GM19099 (cell line): ENCODE measurements around the gene SEC11A.
A peak's percentile ranks its signal among the peaks of the same experiment; 100 is the strongest.

ENCODE experiments used
- POLR2A ChIP-seq: IDR thresholded peaks from 3 replicates; pipeline ENCODE4 v1.6.1; 2011; ENCODE audit warnings: low read depth; ENCODE audit not compliant: insufficient read length; ENCODE audit errors: extremely low read depth

SEC11A gene

DNA sequence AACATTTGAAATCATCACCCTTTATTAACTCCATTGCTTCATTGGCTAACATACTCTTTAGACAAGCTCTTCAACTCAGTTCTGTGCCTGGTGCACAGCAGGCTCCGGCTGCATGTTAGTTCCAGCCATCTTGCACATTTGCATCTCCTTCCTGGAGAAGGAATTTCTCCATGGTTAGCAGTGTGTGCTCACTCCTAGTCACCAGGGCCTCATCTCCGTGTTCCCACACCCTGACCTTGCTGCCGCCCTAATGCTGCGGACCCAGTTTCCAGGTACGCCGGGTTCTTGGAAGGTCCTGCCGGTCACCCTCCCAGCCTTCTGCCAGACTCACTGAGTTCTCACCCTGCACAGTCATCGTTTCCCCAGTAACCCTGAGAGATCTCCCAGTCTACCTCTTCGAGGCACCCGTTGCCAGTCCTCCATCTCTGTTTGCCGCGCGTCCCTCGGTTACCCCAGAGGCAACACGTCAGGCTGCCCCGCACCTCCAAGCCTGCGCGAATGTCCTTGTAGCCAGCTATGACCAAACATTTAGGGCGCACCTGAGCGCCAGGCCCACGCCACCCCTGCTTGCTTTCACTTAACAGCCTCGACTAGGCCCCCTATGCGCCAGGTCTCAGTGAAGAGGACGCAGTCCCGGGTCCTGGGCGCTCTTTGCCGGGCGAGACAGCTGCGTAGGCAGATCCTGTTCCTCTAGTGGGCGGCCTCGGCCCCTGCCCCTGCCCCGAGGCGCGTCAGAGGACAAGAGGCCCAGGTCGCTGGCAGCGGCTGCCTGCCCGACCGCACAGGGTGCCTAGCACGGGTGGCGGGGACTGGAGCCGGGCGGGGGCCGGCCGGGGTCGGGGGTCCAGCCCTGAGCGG, 31.7 kb upstream of the SEC11A start:
- peak; percentile 24 for TF ChIP-seq POLR2A

DNA sequence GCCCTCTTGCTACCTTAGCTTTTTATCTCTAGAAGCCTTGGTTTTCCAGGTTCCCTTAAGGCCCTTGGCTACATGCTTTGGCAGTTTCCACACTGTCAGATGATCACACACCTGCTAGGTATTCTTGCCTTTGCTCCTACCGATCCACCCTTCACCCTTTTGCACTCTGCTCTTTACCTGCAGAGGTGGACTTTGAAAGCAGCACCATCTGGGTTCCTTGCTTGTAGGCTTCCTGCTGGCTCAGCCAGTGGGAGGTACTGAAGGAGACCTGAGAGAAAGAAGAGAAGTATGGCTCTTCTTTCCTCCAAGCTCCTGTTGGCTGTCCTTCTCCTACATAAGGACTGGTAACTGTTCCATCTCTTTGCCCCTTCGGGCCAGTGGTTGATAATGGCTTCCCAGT, 25.2 kb upstream of the SEC11A start:
- no peak for TF ChIP-seq POLR2A

GRCh38 chr15:84740691-84741090, 24.8 kb upstream of the SEC11A start:
- TF ChIP-seq POLR2A = no peak

DNA sequence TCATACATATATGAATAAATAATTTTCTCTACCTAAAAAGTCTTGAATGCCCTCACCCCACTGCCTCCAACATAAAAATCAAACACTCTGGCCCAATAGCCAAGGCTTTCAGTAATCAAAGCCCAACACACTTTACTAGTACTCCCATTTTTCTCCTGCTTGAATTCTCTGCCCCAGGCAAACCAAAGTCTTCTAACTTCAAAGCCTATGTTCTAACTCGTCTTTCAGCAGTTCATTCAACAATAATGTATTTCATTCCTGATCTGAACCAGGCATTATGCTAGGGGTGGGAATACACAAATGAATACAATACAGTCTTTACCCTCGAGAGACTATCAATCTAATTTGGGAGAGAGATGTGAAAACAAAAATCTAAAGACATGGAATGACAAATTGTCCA, 21.1 kb upstream of the SEC11A start:
- TF ChIP-seq POLR2A = no peak

GRCh38 chr15:84736375-84736774, 20.4 kb upstream of the SEC11A start:
- TF ChIP-seq POLR2A = no peak

- peak; percentile 49 for TF ChIP-seq POLR2A
Observed at GRCh38 chr15:84734794-84735479, 19.0 kb upstream of the SEC11A start.

DNA sequence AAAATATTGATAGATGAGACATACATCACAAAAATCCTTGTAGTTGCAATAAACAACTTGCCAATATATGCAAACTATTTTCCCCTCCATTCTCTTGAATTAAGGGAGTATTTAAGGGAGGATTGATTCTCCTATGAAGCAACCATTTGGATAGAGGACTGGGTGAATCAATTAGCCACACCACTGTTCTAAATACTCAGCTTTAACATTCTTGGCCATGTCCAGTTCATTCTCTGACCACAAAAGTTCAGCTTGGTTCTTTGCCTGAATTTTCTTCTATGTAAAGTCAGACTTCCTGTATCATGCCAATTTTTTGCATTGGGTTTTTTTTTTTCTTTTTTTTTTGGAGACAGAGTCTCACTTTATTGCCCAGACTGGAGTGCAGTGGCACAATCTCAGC, 15.8 kb upstream of the SEC11A start:
- no peak for TF ChIP-seq POLR2A

GRCh38 chr15:84727429-84727828, 11.5 kb upstream of the SEC11A start:
- TF ChIP-seq POLR2A = no peak

GRCh38 chr15:84725001-84725491, 9.1 kb upstream of the SEC11A start:
- TF ChIP-seq POLR2A = no peak

DNA sequence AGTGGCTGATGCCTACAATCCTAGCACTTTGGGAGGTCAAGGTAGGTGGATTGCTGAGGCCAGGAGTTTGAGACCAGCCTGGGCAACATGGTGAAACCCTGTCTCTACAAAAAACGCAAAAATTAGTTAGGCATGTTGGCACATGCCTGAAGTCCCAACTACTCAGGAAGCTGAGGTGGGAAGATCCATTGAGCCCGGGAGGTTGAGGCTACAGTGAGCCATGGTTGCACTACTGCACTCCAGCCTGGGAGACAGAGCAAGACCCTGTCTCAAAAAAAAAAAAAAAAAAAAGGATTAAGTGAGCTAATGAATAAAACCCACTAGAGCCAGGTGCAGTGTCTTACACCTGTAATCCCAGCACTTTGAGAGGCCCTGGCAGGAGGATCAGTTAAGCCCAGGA, 6.7 kb upstream of the SEC11A start:
- no peak for TF ChIP-seq POLR2A

- TF ChIP-seq POLR2A = no peak
Observed at GRCh38 chr15:84721371-84721770, 5.4 kb upstream of the SEC11A start.

GRCh38 chr15:84715441-84716035, 401 bp downstream of the SEC11A start:
- TF ChIP-seq POLR2A = no peak

DNA sequence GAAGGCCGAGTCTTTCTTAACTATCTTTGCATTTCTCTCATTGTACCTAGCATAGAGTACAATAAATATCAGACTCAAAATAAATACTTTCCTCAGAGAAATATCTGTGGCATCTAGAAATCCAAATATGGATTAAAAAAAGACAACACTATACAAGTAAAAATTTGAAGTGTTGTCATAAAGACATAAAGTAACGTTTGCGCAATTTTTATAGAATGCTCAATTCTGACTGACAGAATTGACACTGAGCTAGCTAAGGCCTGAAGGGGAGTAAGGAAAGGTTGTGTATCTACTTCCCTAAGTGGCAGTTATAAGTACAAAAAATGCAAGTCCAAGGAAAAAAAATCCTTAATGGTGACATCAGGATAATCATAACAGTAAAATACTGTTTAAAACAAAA, 1.1 kb downstream of the SEC11A start:
- no peak for TF ChIP-seq POLR2A

DNA sequence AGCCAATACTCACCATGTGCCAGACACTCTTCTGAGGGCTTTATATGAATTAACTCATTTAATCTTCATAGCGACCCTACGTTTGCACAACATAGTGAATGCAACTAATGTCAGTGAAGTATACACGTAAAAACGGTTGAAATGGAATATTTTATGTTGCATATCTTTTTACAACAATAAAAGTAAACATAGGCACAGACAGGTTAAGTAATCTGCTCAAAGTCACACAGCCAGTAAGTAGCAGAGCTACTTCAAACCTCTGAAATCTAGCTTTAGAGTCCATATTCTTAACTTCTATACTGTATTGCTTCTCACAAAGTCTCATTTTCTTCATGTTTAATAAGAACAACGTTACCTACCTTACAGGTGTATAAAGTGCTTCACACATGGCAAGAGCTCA, 1.6 kb downstream of the SEC11A start:
- TF ChIP-seq POLR2A = no peak

- no peak for TF ChIP-seq POLR2A
Observed at GRCh38 chr15:84703808-84704207, 12.1 kb downstream of the SEC11A start.
